GM19467 (cell line): ENCODE results near the gene THY1.
"Not testable (repeated sequence)": the region's sequence is repeated elsewhere in the genome, so short reads cannot be mapped to it uniquely, and the experiment has no call there.

ENCODE experiments used
- ATAC-seq: cut with Tn5 transposase; IDR thresholded peaks from one replicate; pipeline ENCODE4 v1.9.1; 2021; ENCODE audit warnings: mild to moderate bottlenecking, moderate library complexity; ENCODE audit not compliant: unreplicated experiment

Gene THY1

DNA sequence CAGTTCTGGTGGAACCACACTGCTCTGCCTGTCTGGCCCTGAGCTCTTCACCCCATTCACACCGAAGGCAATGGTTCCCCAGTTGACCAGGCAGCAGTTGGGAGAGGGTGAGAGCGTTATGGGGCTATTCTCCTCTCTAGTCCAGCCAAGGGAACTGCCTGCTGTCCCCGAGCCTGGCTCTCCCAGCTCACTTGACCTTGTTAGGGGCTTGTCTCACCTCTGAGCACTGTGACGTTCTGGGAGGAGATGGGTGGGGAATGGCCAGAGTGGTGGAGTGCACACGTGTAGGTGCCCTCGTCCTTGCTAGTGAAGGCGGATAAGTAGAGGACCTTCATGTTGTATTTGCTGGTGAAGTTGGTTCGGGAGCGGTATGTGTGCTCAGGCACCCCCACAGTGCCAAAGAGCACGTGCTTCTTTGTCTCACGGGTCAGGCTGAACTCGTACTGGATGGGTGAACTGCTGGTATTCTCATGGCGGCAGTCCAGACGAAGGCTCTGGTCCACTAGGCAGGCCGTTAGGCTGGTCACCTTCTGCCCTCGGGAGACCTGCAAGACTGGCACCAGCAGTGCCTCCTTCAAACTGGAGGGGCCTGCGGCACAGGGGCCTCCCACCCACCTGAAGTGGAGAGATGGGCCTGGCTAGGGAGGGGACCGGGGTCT is 3.0 kb downstream of the THY1 start:
- ATAC-seq, result no peak

DNA sequence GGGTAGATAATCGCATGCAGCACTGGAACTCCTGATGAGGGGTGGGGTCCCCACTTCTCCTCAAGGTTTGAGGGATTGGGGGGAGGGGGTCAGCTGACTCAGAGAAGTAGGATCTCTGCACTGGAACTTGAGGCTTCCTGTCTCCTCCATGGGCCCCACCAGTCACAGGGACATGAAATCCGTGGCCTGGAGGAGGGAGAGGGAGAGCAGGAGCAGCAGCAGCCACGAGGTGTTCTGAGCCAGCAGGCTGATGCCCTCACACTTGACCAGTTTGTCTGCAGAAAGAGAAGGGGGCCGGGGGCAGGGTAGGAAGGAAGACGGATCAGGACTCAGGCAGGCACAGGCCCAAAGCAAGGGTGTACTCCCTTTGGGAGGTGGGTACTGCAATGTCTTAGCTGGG is 3.7 kb downstream of the THY1 start:
- no peak for ATAC-seq

DNA sequence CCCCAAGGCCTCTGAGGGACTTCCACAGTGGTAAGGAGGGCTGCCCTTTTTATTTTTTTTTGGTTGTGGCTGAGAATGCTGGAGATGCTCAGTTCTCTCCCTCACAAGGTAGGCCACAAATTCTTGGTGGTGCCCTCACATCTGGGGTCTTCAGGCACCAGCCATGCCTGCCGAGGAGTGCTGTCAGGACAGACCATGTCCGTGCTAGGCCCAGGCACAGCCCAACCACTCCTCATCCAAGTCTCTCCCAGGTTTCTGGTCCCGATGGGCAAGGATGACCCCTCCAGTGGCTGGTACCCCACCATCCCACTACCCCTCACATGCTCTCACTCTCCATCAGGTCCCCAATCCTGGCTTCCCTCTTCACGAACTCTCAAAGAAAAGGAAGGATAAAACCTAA is 4.2 kb downstream of the THY1 start:
- no peak for ATAC-seq

DNA sequence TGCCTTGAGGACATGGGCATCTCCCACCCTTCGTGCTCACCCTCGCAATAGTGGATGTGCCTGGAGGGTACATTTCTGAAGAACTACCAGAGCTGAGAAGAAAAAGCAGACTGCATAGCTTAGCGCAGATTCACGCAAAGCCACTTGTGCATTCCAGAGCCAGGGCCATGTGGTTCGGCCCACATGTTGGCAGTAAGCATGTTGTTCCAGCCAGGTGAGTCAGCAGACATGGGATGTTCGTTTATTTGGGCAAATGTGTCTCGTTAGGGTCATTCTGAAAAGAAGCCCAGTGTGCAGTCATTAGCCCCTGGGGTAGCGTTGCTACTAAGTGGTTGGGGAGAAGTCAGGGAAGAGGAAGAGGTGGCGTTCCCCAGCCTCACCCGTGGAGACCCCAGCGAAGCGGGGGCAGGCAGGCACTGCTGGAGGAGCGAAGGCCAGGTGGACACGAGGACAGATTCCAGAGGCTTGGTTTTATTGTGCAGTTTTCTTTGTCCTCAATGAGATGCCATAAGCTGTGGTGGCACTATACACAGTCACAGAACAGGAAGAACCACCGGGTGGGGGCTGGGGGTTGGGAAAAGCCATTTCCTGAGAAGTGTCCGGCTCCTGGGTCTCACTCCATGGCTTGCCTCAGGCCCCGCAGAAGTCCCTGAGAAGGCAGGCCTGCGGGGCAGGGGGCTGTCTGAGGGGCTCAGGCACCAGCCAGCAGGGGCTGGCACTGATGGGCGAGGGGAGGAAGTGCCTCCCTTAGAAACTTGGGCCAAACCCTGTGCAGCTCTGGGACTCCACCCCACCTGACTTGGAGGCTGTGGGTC is 5.0 kb downstream of the THY1 start:
- ATAC-seq, result no peak

DNA sequence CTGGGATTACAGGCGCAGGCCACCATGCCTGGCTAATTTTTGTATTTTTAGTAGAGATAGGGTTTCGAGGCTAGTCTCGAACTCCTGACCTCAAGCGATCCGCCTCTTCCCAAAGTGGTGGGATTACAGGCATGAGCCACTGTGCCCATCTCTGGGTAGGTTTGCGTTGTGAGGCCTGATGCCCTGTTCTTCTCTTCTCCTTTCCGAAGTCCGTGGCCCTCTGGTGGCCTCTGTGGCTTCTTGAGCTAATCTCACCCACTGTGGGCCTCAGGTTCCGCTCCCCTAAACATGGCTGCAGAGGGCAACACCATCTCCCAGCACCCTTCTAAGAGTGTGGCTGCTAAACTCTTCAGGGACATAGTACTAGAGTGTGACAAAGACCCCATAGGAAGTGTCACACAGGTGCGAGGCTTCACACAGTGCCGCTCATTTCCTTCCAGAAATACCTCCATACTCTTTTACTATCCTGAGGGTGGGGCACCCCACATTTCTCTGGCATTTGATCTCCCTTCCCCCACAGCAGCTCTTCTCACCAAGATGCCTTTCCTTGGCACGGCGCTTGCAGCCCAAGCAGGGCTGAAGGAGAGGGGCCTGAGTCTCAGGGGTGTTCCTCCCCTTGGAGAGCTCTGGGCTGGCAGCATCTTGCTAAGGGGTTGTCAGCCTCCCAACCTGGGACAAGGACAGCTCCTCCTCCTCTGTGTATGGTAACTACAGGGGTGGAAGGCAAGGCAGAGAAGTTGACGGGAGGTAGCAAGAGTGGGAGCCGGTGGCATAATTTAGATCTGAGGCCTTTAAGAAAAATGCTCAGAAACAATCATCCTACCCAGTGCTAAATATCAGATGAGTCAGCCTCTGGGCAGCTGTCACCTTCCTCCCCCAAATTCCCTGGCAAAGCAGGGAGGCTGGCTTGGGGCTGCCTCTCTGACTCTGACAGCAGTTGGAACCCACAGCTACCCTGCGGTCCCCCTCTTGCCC is 6.1 kb downstream of the THY1 start:
- no peak for ATAC-seq

DNA sequence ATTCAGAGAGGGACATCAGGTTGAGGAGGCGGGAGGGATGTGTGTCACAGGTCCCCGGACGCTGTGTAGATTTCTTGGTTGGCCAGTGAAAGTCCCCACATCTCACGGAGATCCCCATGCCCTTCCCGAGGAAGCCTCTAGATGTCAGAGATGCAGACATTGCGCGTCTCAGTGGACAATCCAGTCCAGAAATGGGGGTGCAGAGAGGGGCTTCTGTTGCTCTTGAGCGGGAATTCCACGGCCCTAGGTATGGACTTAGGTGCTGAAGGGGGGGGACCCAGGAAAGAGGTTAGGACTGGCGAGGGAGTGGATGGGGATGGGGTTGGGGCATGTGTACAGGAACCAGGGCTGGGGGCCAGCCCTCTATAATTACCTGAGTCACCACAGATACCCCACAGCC is 7.0 kb downstream of the THY1 start:
- ATAC-seq, result no peak

DNA sequence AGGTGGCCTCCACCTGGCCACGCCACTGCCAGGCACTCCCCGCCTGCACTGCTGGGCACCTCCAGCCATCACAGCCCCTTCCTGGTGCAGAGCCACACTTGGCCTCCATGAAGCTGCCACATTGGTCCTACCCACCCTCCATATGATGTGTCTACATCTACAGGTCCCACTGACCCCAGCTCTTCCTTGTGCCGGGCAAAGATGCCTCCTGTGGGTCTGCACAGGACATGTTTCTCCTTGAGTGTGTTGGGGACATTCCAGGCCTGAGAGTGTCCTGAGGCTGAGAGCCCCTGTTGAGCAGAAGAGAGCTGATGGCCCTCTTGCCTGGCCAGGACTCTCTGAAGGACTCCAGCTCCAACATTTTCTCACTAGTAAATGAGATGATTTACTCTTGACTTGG is 7.5 kb downstream of the THY1 start:
- no peak for ATAC-seq

DNA sequence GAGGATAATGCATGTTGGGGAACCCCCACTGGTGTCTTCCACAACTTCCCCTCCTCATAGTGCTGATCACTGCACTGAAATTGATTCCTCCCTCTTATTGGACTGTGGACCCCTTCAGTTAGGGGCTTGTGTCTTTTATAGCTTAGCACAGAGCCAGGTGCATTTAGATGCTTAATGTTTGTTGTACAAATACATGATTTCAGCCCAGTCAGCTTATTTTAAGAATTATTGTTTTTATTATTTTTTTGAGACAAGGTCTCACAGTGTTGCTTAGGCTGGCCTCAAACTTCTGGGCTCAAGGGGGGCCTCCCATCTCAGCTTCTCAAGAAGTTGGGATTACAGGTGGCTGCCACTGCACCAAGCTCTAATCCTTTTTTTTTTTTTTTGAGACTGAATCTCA is 8.2 kb downstream of the THY1 start:
- no peak for ATAC-seq

DNA sequence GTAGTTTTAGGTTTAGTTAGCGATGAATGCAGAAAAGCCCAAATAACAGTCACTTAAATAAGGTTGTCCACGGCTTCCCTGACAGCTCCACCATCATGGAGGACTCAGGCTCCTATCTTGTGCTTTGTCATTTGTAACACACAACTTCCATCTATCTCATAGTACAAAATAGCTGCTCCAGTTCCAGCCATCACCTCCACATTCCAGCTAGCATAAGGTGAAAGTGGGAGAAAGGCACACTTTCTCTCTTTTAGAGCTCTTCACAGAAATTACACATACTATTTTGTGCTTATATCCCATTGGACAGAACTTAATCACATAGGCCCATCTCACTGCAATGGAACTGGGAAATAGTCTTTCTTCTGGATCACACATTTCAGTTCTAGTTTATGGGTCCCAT is 8.7 kb downstream of the THY1 start:
- no peak for ATAC-seq

DNA sequence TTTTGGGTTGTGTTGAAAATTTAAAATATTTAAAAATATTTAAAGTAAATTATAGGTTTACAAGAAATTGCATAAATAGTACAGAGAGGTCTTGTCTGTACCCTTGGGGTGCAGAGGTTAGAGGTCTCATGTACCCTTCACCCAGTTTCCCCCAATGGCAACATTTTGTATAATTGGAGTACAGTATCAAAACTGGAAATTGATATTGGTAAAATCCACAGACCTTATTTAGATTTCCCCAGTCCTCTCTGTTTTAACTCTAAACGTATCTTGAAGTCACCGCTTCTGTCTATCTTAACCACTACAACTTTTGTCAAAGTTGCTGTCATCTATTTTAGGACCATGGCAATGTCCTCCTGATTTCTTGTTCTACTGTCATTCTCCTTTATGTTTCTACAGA is 10.9 kb downstream of the THY1 start:
- no peak for ATAC-seq

DNA sequence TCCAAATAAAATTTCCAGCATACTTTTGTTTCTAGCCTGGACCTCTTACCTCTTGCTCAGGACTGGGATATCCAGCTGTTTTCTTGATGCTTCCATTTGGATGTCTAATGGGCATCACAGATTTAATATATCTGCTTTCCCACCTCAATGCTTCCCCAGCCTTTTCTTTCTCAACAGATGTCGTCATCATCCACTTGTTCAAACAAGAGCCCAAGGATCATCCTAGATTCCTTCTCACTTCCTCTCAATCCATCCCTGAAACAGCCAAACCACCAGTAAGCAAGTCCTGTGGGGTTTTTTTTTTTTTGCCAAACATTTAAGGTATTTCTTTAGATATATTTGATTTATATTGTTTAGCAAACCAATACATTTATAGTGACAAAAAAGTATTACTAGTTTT is 12.5 kb downstream of the THY1 start:
- ATAC-seq, result no peak

DNA sequence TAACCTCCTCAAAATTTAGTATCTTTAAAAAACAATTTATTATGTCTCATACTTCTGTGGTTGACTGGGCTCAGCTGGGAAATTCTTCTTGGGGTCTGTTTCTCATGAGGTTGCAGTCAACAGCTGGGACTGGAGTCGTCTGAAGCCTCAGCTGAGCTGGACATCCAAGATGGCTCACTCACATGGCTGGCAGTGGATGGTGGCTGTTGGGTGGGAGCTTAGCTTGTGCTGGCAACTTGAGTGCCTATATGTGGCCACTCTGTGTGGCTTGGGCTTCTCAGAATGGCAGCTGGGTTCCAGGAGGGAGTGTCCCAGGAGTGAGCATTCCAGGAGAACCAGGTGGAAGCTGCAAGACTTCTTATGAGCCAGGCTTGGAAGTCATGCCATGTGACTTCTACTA is 13.2 kb downstream of the THY1 start:
- ATAC-seq, result no peak

DNA sequence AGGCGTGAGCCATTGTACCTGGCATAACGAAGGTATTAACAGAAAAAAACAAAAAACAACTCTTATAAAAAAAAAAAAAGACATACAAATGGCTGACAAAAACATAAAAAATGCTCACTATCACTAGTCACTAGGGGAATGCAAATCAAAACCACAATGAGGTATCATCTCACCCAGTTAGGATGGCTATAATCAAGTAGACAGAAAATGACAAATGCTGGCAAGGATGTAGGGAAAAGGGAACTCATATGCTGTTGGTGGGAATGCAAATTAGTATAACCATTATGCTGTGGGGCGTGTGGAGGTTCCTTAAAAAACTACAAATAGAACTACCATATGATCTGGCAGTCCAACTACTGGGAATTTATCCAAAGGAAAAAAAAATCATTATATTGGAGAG is 17.0 kb downstream of the THY1 start:
- no peak for ATAC-seq

DNA sequence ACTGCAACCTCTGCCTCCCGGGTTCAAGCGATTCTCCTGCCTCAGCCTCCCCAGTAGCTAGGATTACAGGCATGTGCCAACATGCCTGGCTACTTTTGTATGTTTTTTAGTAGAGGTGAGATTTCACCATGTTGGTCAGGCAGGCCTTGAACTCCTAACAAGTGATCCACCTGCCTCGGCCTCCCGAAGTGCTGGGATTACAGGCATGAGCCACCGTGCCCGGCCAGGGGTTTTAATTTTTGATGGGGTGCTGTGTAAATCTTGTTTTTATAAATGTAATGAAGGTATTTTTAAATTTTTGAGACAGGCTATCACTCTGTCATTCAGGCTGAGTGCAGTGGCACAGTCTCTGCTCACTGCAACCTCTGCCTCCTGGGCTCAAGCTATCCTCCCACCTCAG is 17.5 kb downstream of the THY1 start:
- not testable (repeated sequence) for ATAC-seq

DNA sequence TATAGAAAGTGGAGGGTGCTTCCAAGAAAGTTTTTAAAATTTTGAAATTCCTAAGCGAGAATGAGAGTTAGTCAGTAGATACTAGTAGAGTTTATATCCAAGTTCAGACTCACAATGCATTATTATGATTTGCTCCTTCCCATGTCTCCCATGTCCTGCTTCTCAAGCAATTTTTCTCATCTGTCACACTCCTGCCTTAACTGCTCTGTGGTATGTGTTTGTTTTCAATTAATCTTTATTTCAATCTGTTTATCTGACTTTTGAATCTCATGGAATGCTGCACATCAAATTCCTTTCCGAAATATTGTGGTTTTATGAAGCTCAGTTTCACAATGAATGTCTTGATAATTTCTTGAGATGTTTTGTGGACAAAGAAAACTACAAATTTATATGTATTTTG is 18.1 kb downstream of the THY1 start:
- no peak for ATAC-seq

DNA sequence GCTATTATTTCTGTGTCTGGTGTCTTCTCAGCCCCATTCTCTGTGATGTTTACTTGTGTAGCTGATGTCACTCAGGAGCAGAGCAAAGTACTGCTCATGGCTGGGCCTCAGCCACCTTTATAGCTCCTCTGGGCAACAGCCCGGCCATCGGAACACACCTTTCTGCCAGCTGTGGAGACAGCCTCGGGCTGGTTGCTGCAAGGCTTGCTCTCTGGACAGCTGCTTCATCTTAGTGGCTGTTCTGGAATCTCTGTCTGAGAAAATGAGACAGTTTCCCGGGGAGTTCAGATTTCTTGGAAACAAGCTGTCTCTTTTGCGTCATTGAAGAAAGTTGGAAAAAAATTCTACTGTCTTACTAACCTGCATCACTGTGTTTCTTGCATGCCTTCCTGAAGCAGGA is 20.0 kb downstream of the THY1 start:
- no peak for ATAC-seq

DNA sequence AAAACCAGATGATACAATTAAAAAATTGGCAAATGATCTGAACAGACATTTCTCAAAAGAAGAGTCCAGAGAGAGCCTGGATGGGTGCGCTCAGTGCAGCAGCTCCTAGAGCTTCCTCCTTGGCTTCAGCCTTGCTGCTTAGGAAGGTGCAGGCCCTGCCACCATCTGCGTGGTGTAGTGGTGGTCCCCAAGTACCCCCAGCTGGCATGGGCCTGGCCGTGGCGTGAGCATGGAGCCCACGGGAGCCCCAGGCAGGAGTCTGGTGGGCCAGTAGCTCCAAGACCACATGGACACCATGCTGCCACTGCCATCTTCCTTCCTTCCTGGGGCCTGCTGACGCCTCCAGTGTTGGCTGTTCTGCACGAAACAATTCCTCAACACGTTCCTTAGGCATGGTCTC is 20.5 kb downstream of the THY1 start:
- no peak for ATAC-seq

DNA sequence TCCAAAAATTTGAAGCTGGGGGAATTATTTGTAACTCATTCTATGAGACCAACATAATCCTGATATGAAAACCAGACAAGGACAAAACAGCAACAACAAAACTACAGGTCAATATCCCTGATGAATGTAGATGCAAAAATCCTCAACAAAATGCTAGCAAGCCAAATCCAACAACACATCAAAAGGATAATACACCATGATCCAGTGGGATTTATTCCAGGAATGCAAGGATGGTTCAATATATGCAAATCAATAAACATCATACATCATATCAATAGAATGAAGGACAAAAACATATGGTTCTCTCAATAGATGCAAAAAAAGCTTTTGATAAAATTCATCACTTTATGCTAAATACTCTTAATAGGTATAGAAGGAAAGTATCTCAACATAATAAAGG is 22.1 kb downstream of the THY1 start:
- ATAC-seq, result no peak

DNA sequence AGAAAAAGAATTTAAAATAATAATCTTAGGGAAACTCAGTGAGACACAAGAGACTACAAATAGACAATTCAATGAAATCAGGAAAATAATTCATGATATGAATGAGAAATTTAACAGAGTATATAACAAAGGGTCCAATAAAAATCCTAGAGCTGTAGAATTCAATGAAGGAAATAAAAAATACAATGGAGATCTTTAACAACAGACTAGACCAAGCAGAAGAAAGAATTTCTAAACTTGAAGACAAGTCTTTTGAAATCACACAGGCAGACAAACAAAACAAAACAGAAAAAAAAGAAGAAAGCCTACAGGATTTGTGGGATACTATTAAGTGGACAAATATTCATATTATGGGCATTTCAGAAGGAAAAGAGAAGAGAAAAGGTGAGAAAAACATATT is 25.2 kb downstream of the THY1 start:
- ATAC-seq, result no peak

DNA sequence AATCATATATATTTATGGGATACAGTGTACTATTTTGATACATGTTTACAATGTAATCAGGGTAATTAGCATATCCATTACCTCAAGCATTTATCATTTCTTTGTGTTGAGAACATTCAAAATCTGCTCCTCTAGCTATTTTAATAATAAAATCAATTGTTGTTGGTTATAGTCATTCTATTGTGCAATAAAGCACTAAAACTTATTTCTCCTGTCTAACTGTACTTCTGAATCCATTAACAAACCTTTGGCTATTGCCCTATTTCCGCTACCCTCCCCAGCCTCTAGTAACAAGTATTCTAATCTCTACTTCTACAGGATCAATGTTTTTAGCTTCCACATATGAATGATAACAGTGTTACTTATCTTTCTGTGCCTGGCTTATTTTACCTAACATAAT is 26.1 kb downstream of the THY1 start:
- no peak for ATAC-seq

DNA sequence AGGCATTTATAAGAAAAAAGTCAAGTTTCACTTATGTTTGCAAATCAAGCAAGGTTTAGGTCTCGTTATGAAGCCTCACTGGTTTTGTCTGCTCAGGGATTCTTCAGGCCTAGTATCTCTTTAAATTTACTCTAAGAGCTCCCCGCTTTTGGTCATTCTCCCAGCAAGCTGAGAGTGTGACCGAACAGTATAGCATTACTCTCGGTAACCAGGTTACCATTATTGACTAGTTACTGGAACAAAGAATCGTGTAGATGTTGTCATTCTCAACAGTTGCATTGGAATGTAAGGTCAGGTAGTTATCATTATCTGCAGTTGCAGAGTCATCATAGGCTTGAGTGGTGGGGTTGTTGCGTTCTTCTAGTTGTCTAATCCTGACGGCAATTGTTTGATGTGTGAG is 31.7 kb downstream of the THY1 start:
- ATAC-seq, result no peak
